Measurements from ENCODE around the gene AIG1. TPM values are rescaled to one million over a fixed set of nuclear protein-coding genes. Genes with fewer than 3 reads are reported as not detected.

The AIG1 gene
- total and polyA plus RNA-seq, 2 of the 13 experiments (the other 11 are each of a cell fraction or from before 2014, with no cell fraction given), result 115 to 197 TPM

GRCh38 chr6:143060354-143060805 lies 309 bp upstream of the AIG1 start (continued):
- peak; percentile 74; the same call in 1 of the 2 replicates for TF ChIP-seq TFDP1 (CRISPR knock-in tag; IDR thresholded peaks at IDR 0.05; ENCODE audit: borderline replicate concordance)
- TF ChIP-seq KAT8 (CRISPR knock-in tag; IDR thresholded peaks at IDR 0.05), result peak; percentile 81
- TF ChIP-seq BHLHE40 (IDR thresholded peaks at IDR 0.05; ENCODE audit: low read length), result peak; percentile 50; the same call in 1 of the 2 replicates
- peak; percentile 47; the same call in 1 of the 2 replicates for TF ChIP-seq SOX5 (CRISPR knock-in tag; IDR thresholded peaks at IDR 0.05; ENCODE audit: borderline replicate concordance)
- peak; percentile 58; the same call in 1 of the 2 replicates for TF ChIP-seq THAP9 (CRISPR knock-in tag; IDR thresholded peaks at IDR 0.05; ENCODE audit: borderline replicate concordance)
- TF ChIP-seq ZNF703 (CRISPR knock-in tag; IDR thresholded peaks at IDR 0.05; ENCODE audit: borderline replicate concordance), result 0 out of 2 replicates have a peak, but pooled peaks have one; percentile 7
- no peak; the same call in 1 of the 2 replicates for TF ChIP-seq HES4 (CRISPR knock-in tag; IDR thresholded peaks at IDR 0.05; ENCODE audit: borderline replicate concordance)
- peak; percentile 76; the same call in 1 of the 2 replicates for TF ChIP-seq E2F5 (CRISPR knock-in tag; conservative IDR thresholded peaks at IDR 0.05)
- peak; percentile 86 for TF ChIP-seq DMAP1 (CRISPR knock-in tag; IDR thresholded peaks at IDR 0.05)
- TF ChIP-seq ZNF558 (CRISPR knock-in tag; IDR thresholded peaks at IDR 0.05; ENCODE audit: borderline replicate concordance), result peak; percentile 92; the same call in 1 of the 2 replicates
- TF ChIP-seq ZSCAN20 (CRISPR knock-in tag; IDR thresholded peaks at IDR 0.05; ENCODE audit: borderline replicate concordance), result no peak
- TF ChIP-seq ZNF121 (CRISPR knock-in tag; IDR thresholded peaks at IDR 0.05), result peak; percentile 70
- no peak for TF ChIP-seq ZBTB49 (CRISPR knock-in tag; IDR thresholded peaks at IDR 0.05; ENCODE audit: borderline replicate concordance)
- TF ChIP-seq NCOA2 (CRISPR knock-in tag; IDR thresholded peaks at IDR 0.05), result peak; percentile 18; the same call in 1 of the 2 replicates
- TF ChIP-seq BRF2 (CRISPR knock-in tag; IDR thresholded peaks at IDR 0.05), result peak; percentile 70; the same call in 1 of the 2 replicates
- peak; percentile 83; the same call in 1 of the 2 replicates for TF ChIP-seq ZNF614 (CRISPR knock-in tag; IDR thresholded peaks at IDR 0.05; ENCODE audit: borderline replicate concordance)
- 0 out of 2 replicates have a peak, but pooled peaks have one; percentile 26 for TF ChIP-seq ZNF503 (CRISPR knock-in tag; IDR thresholded peaks at IDR 0.05)
- peak; percentile 63; the same call in 1 of the 2 replicates for TF ChIP-seq ZIK1 (CRISPR knock-in tag; IDR thresholded peaks at IDR 0.05; ENCODE audit: borderline replicate concordance, low read depth)
- 0 out of 2 replicates have a peak, but pooled peaks have one; percentile 79 for TF ChIP-seq DNMT1 (CRISPR knock-in tag; IDR thresholded peaks at IDR 0.05)

All from HepG2 (cell line).